Esophagus squamous epithelium (tissue), 5 donors: ENCODE data around the gene ZNF441. TPM values are rescaled to one million over a fixed set of nuclear protein-coding genes. Genes with fewer than 3 reads are reported as not detected.
A peak's percentile ranks its signal among the peaks of the same experiment; 100 is the strongest.
"Not testable (repeated sequence)": the region's sequence is repeated elsewhere in the genome, so short reads cannot be mapped to it uniquely, and the experiment has no call there.

ENCODE experiments used
- DNase-seq: peaks from one replicate; lab custom pipeline; 2025; lab: John Stamatoyannopoulos, UW
- H3K27ac ChIP-seq, 4 donors: fragments of 200-600 bp; sonication (generic); one replicate each; pipeline ENCODE4 v1.5.1; 2016 to 2019; ENCODE audit warnings: mild to moderate bottlenecking in 1 of 4
- H3K27me3 ChIP-seq, 4 donors: fragments of 200-600 bp; sonication (generic); 1 replicate in 3 of 4; 2 replicates in 1 of 4; pipeline versions ENCODE4 v1.5.1 to v1.6.0; 2017 to 2021; ENCODE audit warnings: antibody characterized with exemption in 1 of 4
- H3K36me3 ChIP-seq, 3 donors: fragments of 200-600 bp; sonication (generic); one replicate each; pipeline ENCODE4 v1.5.1; 2016 to 2019
- H3K4me1 ChIP-seq, 3 donors: fragments of 200-600 bp; sonication (generic); one replicate each; pipeline ENCODE4 v1.5.1; 2017 to 2019
- H3K4me3 ChIP-seq, 4 donors: fragments of 200-600 bp; sonication (generic); 1 replicate in 3 of 4; 2 replicates in 1 of 4; pipeline ENCODE4 v1.5.1; 2016 to 2019; ENCODE audit warnings: mild to moderate bottlenecking in 2 of 4, moderate library complexity in 1 of 4
- H3K9me3 ChIP-seq, 3 donors: fragments of 200-600 bp; sonication (generic); one replicate each; pipeline ENCODE4 v1.5.1; 2016 to 2019
- POLR2A ChIP-seq, 4 donors: fragments of 450-650 bp; IDR thresholded peaks; one replicate each; pipeline ENCODE4 v1.6.1; 2017; ENCODE audit warnings: antibody characterized with exemption in 4 of 4, mild to moderate bottlenecking in 4 of 4, moderate library complexity in 3 of 4
- WGBS, 2 donors: methylation state at CpG; one replicate each; pipeline ENCODE4 v1.1.5; 2018; 5-methylcytosine and 5-hydroxymethylcytosine counted together
- intact Hi-C: fragments of 100-400 bp; cut with DNase I; formaldehyde crosslinking; loops from one replicate; pipeline ENCODE4 v1.15.0; 2022
- total RNA-seq, 4 donors: library from RNA; depleted of rRNA; stranded (reverse); fragments of >200 nt; gene quantifications; one replicate each; pipeline ENCODE4 v1.1.0, GENCODE V29; 2016
- TF ChIP-seq, protein P1 (sequence below), 6 experiments: fragments of 450-650 bp in 4 of 6; fragments of 200-600 bp in 2 of 6; sonication (generic) in 2 of 6; IDR thresholded peaks; one replicate each; pipeline ENCODE4 v1.5.1; 2016 to 2019; ENCODE audit warnings: antibody characterized with exemption in 6 of 6, mild to moderate bottlenecking in 4 of 6, moderate library complexity in 4 of 6
- donor health status: DM: yes; HTN: yes; CAD: no.

Gene ZNF441
- total RNA-seq, 4 donors from 2014 or later = 1.0 to 5.7 (median 2.4) TPM

DNA sequence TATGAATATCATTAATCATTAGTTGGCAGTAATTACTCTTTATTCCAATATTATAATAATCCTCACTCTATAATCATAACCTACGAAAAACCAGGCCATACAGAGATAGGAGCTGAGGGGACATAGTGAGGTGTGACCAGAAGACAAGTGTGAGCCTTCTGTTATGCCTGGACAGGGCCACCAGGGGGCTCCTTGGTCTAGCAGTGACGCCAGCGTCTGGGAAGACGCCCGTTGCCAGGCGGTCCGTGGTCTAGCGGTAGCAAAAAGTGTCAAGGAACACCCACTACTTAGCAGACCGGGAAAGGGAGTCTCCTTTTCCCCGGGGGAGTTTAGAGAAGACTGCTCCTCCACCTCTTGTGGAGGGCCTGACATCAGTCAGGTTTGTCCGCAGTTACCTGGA, 4.7 kb downstream of the ZNF441 start:
- intact Hi-C loops = not testable (repeated sequence)
- H3K9me3 ChIP-seq = peaks cover 0 to 56% (median 12%) of the 10 kb centered on the region in 3 donors
- WGBS, 2 donors = 72 to 84% methylated on average over 7 to 11 of the region's 11 CpGs

GRCh38 chr19:11776669-11777068, 9.9 kb downstream of the ZNF441 start:
- H3K4me3 ChIP-seq, DNase-seq, H3K4me1 ChIP-seq, H3K27me3 ChIP-seq, H3K27ac ChIP-seq, intact Hi-C loops: not testable (repeated sequence)
- 95 to 98% methylated on average over 10 to 11 of the region's 11 CpGs for WGBS, 2 donors
- peaks cover 20 to 64% (median 31%) of the 10 kb centered on the region in 3 donors for H3K36me3 ChIP-seq
- H3K9me3 ChIP-seq = peaks cover 0 to 89% (median 51%) of the 10 kb centered on the region in 3 donors

More for the DNA sequence above, 4.7 kb downstream of the ZNF441 start:
- not testable (repeated sequence) for H3K27ac ChIP-seq, H3K27me3 ChIP-seq, DNase-seq, H3K4me3 ChIP-seq
- TF ChIP-seq, protein P1, sequence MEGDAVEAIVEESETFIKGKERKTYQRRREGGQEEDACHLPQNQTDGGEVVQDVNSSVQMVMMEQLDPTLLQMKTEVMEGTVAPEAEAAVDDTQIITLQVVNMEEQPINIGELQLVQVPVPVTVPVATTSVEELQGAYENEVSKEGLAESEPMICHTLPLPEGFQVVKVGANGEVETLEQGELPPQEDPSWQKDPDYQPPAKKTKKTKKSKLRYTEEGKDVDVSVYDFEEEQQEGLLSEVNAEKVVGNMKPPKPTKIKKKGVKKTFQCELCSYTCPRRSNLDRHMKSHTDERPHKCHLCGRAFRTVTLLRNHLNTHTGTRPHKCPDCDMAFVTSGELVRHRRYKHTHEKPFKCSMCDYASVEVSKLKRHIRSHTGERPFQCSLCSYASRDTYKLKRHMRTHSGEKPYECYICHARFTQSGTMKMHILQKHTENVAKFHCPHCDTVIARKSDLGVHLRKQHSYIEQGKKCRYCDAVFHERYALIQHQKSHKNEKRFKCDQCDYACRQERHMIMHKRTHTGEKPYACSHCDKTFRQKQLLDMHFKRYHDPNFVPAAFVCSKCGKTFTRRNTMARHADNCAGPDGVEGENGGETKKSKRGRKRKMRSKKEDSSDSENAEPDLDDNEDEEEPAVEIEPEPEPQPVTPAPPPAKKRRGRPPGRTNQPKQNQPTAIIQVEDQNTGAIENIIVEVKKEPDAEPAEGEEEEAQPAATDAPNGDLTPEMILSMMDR (IDR thresholded peaks at IDR 0.05) = peak in 1 of 6 experiments; percentile 11
- peaks cover 0 to 19% (median 0%) of the 10 kb centered on the region in 3 donors for H3K36me3 ChIP-seq
- peaks cover 8 to 20% (median 10%) of the 10 kb centered on the region in 3 donors for H3K4me1 ChIP-seq

GRCh38 chr19:11780431-11781020, 13.7 kb downstream of the ZNF441 start:
- no peaks in the 10 kb centered on the region for H3K4me1 ChIP-seq
- peaks cover 20 to 59% (median 31%) of the 10 kb centered on the region in 3 donors for H3K36me3 ChIP-seq
- H3K9me3 ChIP-seq = peaks cover 0 to 98% (median 83%) of the 10 kb centered on the region in 3 donors
- peak overlapping the region in 1 of 4 donors; percentile 21 for H3K4me3 ChIP-seq
- H3K27me3 ChIP-seq = no peaks in the 10 kb centered on the region
- 93 to 96% methylated on average over 7 of the region's 7 CpGs for WGBS, 2 donors
- no peak for DNase-seq
- intact Hi-C loops = no loop called here
- TF ChIP-seq, protein P1 (IDR thresholded peaks at IDR 0.05) = no peak
- TF ChIP-seq POLR2A (IDR thresholded peaks at IDR 0.05) = no peak
- no peak overlapping the region for H3K27ac ChIP-seq

- peaks cover 20 to 57% (median 31%) of the 10 kb centered on the region in 3 donors for H3K36me3 ChIP-seq
- TF ChIP-seq, protein P1 (IDR thresholded peaks at IDR 0.05) = no peak
- no peak for TF ChIP-seq POLR2A (IDR thresholded peaks at IDR 0.05)
- peak overlapping the region in 1 of 4 donors; percentile 21 for H3K4me3 ChIP-seq
- H3K27ac ChIP-seq = no peak overlapping the region
- no peaks in the 10 kb centered on the region for H3K27me3 ChIP-seq
- 92 to 96% methylated on average over 5 of the region's 5 CpGs for WGBS, 2 donors
- DNase-seq = no peak
- no peaks in the 10 kb centered on the region for H3K4me1 ChIP-seq
- peaks cover 0 to 98% (median 83%) of the 10 kb centered on the region in 3 donors for H3K9me3 ChIP-seq
- intact Hi-C loops = no loop called here
Measured at GRCh38 chr19:11781295-11782057, 14.7 kb downstream of the ZNF441 start.

DNA sequence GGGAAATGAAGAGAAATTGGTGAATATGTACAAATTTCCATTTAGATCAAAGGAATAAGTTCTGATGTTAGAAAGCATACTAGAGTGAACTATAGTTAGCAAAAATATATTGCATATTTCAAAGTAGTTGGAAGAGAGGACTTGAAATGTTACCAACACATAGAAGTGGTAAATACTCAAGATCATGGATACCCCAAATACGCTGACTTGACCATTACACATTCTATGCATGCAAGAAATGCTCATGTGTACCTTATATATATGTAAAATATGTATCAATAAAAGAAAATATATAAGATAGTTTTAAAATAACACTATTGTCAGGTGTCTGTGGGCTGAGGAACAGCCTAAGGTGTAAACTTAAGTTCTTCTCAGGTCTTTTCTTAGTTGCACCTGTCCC, 17.0 kb downstream of the ZNF441 start:
- intact Hi-C loops = no loop called here
- TF ChIP-seq POLR2A (IDR thresholded peaks at IDR 0.05) = no peak
- TF ChIP-seq, protein P1 (IDR thresholded peaks at IDR 0.05) = no peak
- Histone ChIP-seq H3K4me1 (no peaks in the 10 kb centered on the region), H3K27me3 (no peaks in the 10 kb centered on the region), H3K9me3 (peaks cover 0 to 100% (median 84%) of the 10 kb centered on the region in 3 donors), H3K36me3 (peaks cover 19 to 35% (median 22%) of the 10 kb centered on the region in 3 donors), H3K4me3 (no peak overlapping the region), H3K27ac (no peak overlapping the region)
- 87 to 94% methylated on average over 1 of the region's 1 CpG for WGBS, 2 donors
- DNase-seq = no peak
